PC-9 (cell line): ENCODE results near the gene C19orf25. TPM values are rescaled to one million over a fixed set of nuclear protein-coding genes. Genes with fewer than 3 reads are reported as not detected.

Experiments
- BruUV-seq: library from RNA; stranded (reverse); fragments of 400-500 nt; replicated peaks from 2 replicates; lab custom pipeline; 2021; lab: Mats Ljungman, UMichigan
- CTCF ChIA-PET: fragments of 300-600 bp; sonication (Branson Sonifier 250); formaldehyde crosslinking; loops from one replicate; lab custom pipeline; 2022; ENCODE audit warnings: antibody characterized with exemption; lab: Charles Lee
- POLR2A ChIA-PET: fragments of 300-600 bp; sonication (Branson Sonifier 250); formaldehyde crosslinking; loops from one replicate; lab custom pipeline; 2022; ENCODE audit warnings: antibody characterized with exemption; ENCODE audit not compliant: unreplicated experiment; lab: Charles Lee
- DNase-seq, 2 experiments: peaks; one replicate each; pipeline versions ENCODE4 v3.0.0 to v3.0.0-alpha.2; 2015 to 2022; ENCODE audit warnings: mixed read lengths in 1 of 2
- H2AFZ ChIP-seq: fragments of 200-600 bp; sonication (generic); 2 replicates; pipeline ENCODE4 v1.8.1; 2017; ENCODE audit warnings: antibody characterized with exemption
- H3F3A ChIP-seq: fragments of 200-600 bp; sonication (generic); 2 replicates; pipeline ENCODE4 v1.8.1; 2017; ENCODE audit warnings: antibody characterized with exemption, mild to moderate bottlenecking, low read depth; ENCODE audit not compliant: insufficient read depth
- H3K27ac ChIP-seq: fragments of 200-600 bp; sonication (generic); 2 replicates; pipeline ENCODE4 v1.6.1; 2016; ENCODE audit warnings: mixed run types
- H3K27me3 ChIP-seq: fragments of 200-600 bp; sonication (generic); 2 replicates; pipeline ENCODE4 v1.6.1; 2016; ENCODE audit warnings: low read depth, mixed run types; ENCODE audit not compliant: insufficient read depth
- H3K36me3 ChIP-seq: fragments of 200-600 bp; sonication (generic); 2 replicates; pipeline ENCODE4 v1.6.1; 2016; ENCODE audit warnings: low read depth, mixed run types
- H3K4me1 ChIP-seq: fragments of 200-600 bp; sonication (generic); replicated peaks from 2 replicates; pipeline ENCODE4 v1.6.1; 2016; ENCODE audit warnings: mixed run types; ENCODE audit not compliant: insufficient read depth
- H3K4me2 ChIP-seq: fragments of 200-600 bp; sonication (generic); 2 replicates; pipeline ENCODE4 v1.6.1; 2017; ENCODE audit warnings: mixed run types
- H3K4me3 ChIP-seq: fragments of 200-600 bp; sonication (generic); 2 replicates; pipeline ENCODE4 v1.6.1; 2016; ENCODE audit warnings: mixed run types
- H3K79me2 ChIP-seq: fragments of 200-600 bp; sonication (generic); 2 replicates; pipeline ENCODE4 v1.6.1; 2017; ENCODE audit warnings: low read depth, mixed run types
- H3K9me2 ChIP-seq: fragments of 200-600 bp; sonication (generic); 2 replicates; pipeline ENCODE4 v1.8.1; 2017; ENCODE audit warnings: mild to moderate bottlenecking; ENCODE audit not compliant: insufficient read depth
- H3K9me3 ChIP-seq: fragments of 200-600 bp; sonication (generic); 2 replicates; pipeline ENCODE4 v1.8.1; 2016; ENCODE audit warnings: low read depth; ENCODE audit not compliant: insufficient read depth
- H4K20me1 ChIP-seq: fragments of 200-600 bp; sonication (generic); 2 replicates; pipeline ENCODE4 v1.8.1; 2017; ENCODE audit not compliant: insufficient read depth
- EZH2 ChIP-seq: fragments of 200-600 bp; sonication (generic); IDR thresholded peaks from 2 replicates; pipeline ENCODE4 v1.8.0; 2017; ENCODE audit warnings: antibody characterized with exemption, low read depth
- intact Hi-C: fragments of 100-400 bp; cut with micrococcal nuclease; formaldehyde crosslinking; loops from one replicate; pipeline ENCODE4 v1.10.0; 2022; ENCODE audit not compliant: unreplicated experiment
- total RNA-seq: library from RNA; stranded (reverse); gene quantifications from 2 replicates; pipeline ENCODE4 v1.2.3, GENCODE V29; 2021
- TF ChIP-seq, protein P1 (sequence below): fragments of 200-600 bp; sonication (generic); conservative IDR thresholded peaks from 2 replicates; pipeline ENCODE4 v1.6.1; 2017; ENCODE audit warnings: mixed run types, antibody characterized with exemption, mild to moderate bottlenecking, moderate library complexity

The C19orf25 gene
- total RNA-seq, 1 experiment from 2014 or later, result 28.0 TPM

DNA sequence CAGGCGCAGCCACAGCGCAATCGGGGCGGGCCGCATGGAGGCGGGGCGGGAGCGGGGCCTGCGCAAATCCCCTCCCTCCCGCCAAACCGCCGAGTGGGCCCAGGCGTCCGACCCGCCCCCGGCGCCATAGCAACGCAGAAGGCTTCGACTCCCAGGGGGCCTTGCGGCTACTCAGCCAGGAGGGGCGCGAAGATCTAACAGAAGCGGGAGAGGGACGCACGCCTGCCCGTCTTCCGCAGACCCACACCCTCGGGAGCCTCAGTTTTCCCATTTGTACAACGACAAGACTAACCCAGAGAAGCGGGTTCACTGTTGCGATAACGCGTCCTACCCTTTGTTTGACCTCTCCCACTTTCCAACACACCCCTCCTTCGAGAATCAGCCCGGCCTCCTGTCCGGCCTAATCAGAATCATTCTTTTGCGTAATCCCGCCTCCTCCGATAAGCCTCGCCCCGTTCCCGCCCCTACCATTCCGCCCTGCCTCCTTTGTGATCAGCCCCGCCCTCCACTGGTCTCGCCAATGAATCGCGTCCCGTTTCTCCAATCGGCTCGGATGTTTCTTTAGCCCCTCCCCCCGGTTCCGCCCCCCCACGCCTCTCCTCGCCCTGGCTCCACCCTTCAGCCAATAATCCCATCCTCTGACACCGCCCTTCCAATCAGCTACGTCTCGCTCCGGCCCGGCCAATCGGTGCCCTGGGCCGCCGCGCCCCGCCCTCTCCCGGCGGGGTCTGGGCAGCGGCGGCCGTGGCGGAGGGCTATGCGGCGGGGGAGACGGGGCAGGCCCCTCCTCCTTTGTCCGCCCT lies 11.5 kb upstream of the C19orf25 start, which contains the start of gene PCSK4:
TSS of gene PCSK4 (minus strand) at position 40 of the 803 bp plus-strand sequence. CDS start at position 36, 4 bp downstream.
- H3K79me2 ChIP-seq, result peaks cover 11% of the 10 kb centered on the region
- H3K4me3 ChIP-seq, result peak within 1 kb of the TSS; percentile 66
- POLR2A ChIA-PET, result interaction anchor here (0.6 to 1.0 kb wide), 11 partner anchors 10 to 415 kb away, joined by 3 to 21 read pairs (median 9); partner anchors contain the start of genes ADAT3 and SCAMP4
- peak within 1 kb of the TSS; percentile 78 for H2AFZ ChIP-seq
- TF ChIP-seq EZH2, result no peak
- TF ChIP-seq, protein P1, sequence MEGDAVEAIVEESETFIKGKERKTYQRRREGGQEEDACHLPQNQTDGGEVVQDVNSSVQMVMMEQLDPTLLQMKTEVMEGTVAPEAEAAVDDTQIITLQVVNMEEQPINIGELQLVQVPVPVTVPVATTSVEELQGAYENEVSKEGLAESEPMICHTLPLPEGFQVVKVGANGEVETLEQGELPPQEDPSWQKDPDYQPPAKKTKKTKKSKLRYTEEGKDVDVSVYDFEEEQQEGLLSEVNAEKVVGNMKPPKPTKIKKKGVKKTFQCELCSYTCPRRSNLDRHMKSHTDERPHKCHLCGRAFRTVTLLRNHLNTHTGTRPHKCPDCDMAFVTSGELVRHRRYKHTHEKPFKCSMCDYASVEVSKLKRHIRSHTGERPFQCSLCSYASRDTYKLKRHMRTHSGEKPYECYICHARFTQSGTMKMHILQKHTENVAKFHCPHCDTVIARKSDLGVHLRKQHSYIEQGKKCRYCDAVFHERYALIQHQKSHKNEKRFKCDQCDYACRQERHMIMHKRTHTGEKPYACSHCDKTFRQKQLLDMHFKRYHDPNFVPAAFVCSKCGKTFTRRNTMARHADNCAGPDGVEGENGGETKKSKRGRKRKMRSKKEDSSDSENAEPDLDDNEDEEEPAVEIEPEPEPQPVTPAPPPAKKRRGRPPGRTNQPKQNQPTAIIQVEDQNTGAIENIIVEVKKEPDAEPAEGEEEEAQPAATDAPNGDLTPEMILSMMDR, result no peak; the same call in 1 of the 2 replicates
- no peak within 1 kb of the TSS for H3K27ac ChIP-seq
- H3K4me2 ChIP-seq, result peak within 1 kb of the TSS; percentile 78
- no TSS peak for BruUV-seq
- H3K4me1 ChIP-seq, result peaks cover 13% of the 10 kb centered on the region
- peak; percentile 85 to 95 for DNase-seq
- no peaks in the 10 kb centered on the region for H3K9me3 ChIP-seq
- no peaks in the 10 kb centered on the region for H3K9me2 ChIP-seq
- no peaks in the 10 kb centered on the region for H3K36me3 ChIP-seq
- intact Hi-C loops, result loop anchor here (2.0 kb wide), 1 partner anchor 46 kb away; no protein-coding TSS in a partner anchor
- no peaks in the 10 kb centered on the region for H3K27me3 ChIP-seq
- CTCF ChIA-PET, result no interaction called here
- no peaks in the 10 kb centered on the region for H3F3A ChIP-seq
- H4K20me1 ChIP-seq, result no peaks in the 10 kb centered on the region

DNA sequence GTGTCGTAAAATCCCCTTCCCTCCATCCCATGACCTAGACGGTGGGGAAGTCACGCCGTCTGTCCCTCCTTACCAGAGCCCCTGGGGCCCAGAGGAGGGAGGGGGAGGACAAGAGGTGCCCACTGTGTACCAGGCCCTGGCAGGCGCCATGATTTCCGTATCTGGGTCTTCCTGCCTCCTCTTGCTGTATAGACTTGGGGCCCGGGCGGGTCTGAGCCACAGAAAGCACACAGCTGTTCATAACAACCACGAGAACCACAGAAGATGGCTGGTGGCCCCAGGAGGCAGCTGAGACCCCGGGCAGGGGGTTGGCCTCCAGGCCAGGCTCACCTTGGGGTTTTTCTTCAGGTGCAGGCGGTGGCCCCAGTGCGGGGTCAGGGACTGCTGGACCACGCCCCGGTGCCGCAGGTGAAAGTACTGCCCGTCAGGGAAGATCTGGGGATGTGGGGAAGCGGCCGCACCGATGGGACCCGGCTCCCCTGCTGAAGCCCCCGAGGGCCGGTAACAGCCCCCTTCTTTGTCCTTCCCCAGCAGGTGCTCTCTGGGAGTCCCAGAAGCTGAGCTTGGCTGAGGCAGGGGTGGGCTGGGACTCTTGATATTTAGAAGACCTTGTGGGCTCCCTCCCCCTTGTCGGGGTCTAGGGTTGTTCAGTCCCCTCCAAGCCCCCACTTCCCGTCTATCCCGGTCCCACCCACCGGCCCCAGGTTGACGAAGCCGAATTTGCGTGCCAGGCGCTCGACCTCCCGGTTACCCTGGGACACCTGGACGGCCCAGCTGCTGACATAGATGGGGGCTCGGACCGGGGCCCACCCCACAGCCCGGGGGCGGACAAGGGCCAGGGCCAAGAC lies 10.7 kb upstream of the C19orf25 start:
- Histone ChIP-seq H3K9me2 (no peaks in the 10 kb centered on the region), H3K4me3 (peak overlapping the region; percentile 66), H3K27ac (no peak overlapping the region), H2AFZ (peak overlapping the region; percentile 78), H3K4me2 (peak overlapping the region; percentile 78), H3K4me1 (peaks cover 13% of the 10 kb centered on the region), H3K9me3 (no peaks in the 10 kb centered on the region), H3F3A (peaks cover 7% of the 10 kb centered on the region; the same call in 1 of the 2 replicates), H3K27me3 (no peaks in the 10 kb centered on the region), H4K20me1 (no peaks in the 10 kb centered on the region), H3K79me2 (peaks cover 11% of the 10 kb centered on the region), H3K36me3 (no peaks in the 10 kb centered on the region)
- intact Hi-C loops, result loop anchor here (2.0 kb wide), 1 partner anchor 45 kb away; no protein-coding TSS in a partner anchor
- BruUV-seq, result TSS peak; percentile 56
- POLR2A ChIA-PET, result no interaction called here
- TF ChIP-seq, protein P1, result no peak
- no peak for TF ChIP-seq EZH2
- CTCF ChIA-PET, result no interaction called here
- no peak for DNase-seq

DNA sequence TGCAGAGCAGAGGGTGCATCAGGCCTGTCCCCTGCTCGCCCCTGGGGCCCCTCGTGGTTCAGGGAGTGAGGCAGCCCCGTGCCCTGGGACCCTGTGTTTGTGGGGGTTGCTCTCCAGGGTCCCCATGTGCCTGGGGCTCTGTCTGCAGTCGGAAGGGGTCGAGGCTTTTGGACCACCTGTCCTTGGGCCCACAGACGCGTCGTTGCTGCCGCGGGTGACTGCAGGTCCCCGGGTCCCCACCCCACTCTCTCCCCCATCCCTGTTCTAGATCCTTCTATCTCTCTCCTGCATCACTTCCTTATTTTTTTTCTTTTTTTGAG lies 9.2 kb upstream of the C19orf25 start:
- Histone ChIP-seq H3K4me1 (peaks cover 12% of the 10 kb centered on the region), H3K4me3 (no peak overlapping the region), H3K36me3 (no peaks in the 10 kb centered on the region), H3K9me3 (no peaks in the 10 kb centered on the region), H3K79me2 (peaks cover 11% of the 10 kb centered on the region), H3K27ac (no peak overlapping the region), H3K27me3 (no peaks in the 10 kb centered on the region), H3K9me2 (no peaks in the 10 kb centered on the region), H3F3A (peaks cover 7% of the 10 kb centered on the region; the same call in 1 of the 2 replicates), H4K20me1 (no peaks in the 10 kb centered on the region), H2AFZ (no peak overlapping the region), H3K4me2 (no peak overlapping the region)
- intact Hi-C loops, result no loop called here
- TF ChIP-seq, protein P1, result no peak
- TF ChIP-seq EZH2, result no peak
- no TSS peak for BruUV-seq
- no peak for DNase-seq
- ChIA-PET POLR2A (no interaction called here), CTCF (interaction anchor here (0.7 kb wide), 1 partner anchor 244 kb away, joined by 5 read pairs; no protein-coding TSS in a partner anchor)
